T-helper 2 cell treated with Interferon-gamma antibody and Interleukin-4, amounts not matched to agents 5 μg/mL and 100 μg/mL, for 36 hours (primary cell): ENCODE results near the gene LTBP3.

Experiments used
- DNase-seq: peaks from one replicate; pipeline ENCODE4 v3.0.0; 2021; ENCODE audit warnings: low spot score
- H3K27ac Mint-ChIP-seq: one replicate; pipeline ENCODE4 v1.8.0; 2021; ENCODE audit warnings: mild to moderate bottlenecking, mixed read lengths
- H3K27me3 Mint-ChIP-seq: one replicate; pipeline ENCODE4 v1.8.0; 2021; ENCODE audit warnings: low read depth, mixed read lengths
- H3K36me3 Mint-ChIP-seq: one replicate; pipeline ENCODE4 v1.8.0; 2021; ENCODE audit warnings: low read depth, mixed read lengths
- H3K4me1 Mint-ChIP-seq: one replicate; pipeline ENCODE4 v1.8.0; 2021; ENCODE audit warnings: low read depth, mixed read lengths
- H3K4me3 Mint-ChIP-seq: one replicate; pipeline ENCODE4 v1.8.0; 2022; ENCODE audit warnings: mild to moderate bottlenecking, moderate library complexity, mixed read lengths
- H3K9me3 Mint-ChIP-seq: one replicate; pipeline ENCODE4 v1.8.0; 2021; ENCODE audit warnings: mixed read lengths

The LTBP3 gene

DNA sequence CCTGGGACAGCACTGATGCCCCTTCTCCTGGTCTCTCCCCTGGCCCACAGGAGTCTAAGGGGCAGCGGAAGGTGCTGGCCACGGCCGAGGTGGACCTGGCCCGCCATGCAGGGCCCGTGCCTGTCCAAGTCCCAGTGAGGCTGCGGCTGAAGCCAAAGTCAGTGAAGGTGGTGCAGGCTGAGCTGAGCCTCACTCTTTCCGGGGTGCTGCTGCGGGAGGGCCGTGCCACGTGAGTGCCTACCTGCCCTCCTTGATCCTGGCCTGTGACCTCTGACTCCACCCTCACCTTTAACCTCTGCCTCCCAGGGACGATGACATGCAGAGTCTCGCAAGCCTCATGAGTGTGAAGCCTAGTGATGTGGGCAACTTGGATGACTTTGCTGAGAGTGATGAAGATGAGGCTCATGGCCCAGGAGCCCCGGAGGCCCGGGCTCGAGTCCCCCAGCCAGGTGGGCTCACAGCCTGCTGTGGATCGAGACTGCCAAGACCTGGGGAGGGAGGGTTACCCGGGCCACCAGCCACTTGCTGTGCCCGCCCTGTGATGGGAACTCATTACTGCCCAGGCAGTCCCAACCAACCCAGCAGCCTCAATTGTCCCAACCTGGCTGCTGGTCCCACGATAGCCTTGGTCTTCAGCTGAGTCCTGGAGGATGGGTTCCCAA is 22.0 kb upstream of the LTBP3 start:
- Mint-ChIP-seq H3K27me3 (no peaks in the 10 kb centered on the region), H3K9me3 (no peaks in the 10 kb centered on the region), H3K36me3 (peaks cover 40% of the 10 kb centered on the region), H3K27ac (peak overlapping the region; percentile 4), H3K4me3 (no peak overlapping the region), H3K4me1 (peaks cover 19% of the 10 kb centered on the region)
- DNase-seq, result no peak

GRCh38 chr11:65579291-65579690 is 21.1 kb upstream of the LTBP3 start:
- Mint-ChIP-seq H3K27ac (peak overlapping the region; percentile 10), H3K4me1 (peaks cover 21% of the 10 kb centered on the region), H3K4me3 (peak overlapping the region; percentile 32), H3K9me3 (no peaks in the 10 kb centered on the region), H3K27me3 (no peaks in the 10 kb centered on the region), H3K36me3 (peaks cover 36% of the 10 kb centered on the region)
- DNase-seq, result no peak

GRCh38 chr11:65578667-65579066 is 20.5 kb upstream of the LTBP3 start:
- peak overlapping the region; percentile 85 for H3K4me3 Mint-ChIP-seq
- peaks cover 25% of the 10 kb centered on the region for H3K4me1 Mint-ChIP-seq
- peaks cover 35% of the 10 kb centered on the region for H3K36me3 Mint-ChIP-seq
- H3K27me3 Mint-ChIP-seq, result no peaks in the 10 kb centered on the region
- DNase-seq, result no peak
- H3K27ac Mint-ChIP-seq, result peak overlapping the region; percentile 32
- no peaks in the 10 kb centered on the region for H3K9me3 Mint-ChIP-seq

DNA sequence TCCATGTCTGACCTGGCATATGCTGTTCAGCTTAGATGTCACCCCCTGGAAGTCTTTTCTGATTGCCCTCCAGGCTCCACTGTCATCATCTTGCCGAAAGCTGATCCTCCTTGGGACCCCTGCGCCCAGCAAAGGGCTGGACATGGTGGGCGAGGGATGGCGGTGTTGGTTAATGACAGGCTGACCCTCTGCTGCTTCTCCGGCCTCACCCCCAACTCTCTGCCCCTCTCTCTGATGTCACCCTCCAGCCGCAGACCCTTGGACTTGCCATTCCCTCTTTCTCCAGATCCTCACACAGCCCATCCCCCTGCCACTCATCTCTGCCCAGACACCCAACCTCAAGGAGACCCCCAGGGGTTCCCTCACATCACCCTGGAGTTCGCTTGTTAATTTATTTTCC is 20.0 kb upstream of the LTBP3 start:
- Mint-ChIP-seq H3K27ac (peak overlapping the region; percentile 63), H3K27me3 (no peaks in the 10 kb centered on the region), H3K9me3 (no peaks in the 10 kb centered on the region), H3K4me3 (peak overlapping the region; percentile 85), H3K36me3 (peaks cover 35% of the 10 kb centered on the region), H3K4me1 (peaks cover 26% of the 10 kb centered on the region)
- DNase-seq, result no peak

- no peak for DNase-seq
- Mint-ChIP-seq H3K27ac (peak overlapping the region; percentile 63), H3K27me3 (no peaks in the 10 kb centered on the region), H3K9me3 (no peaks in the 10 kb centered on the region), H3K4me3 (peak overlapping the region; percentile 85), H3K4me1 (peaks cover 28% of the 10 kb centered on the region), H3K36me3 (peaks cover 35% of the 10 kb centered on the region)
Measured at GRCh38 chr11:65577756-65578109, 19.6 kb upstream of the LTBP3 start.

GRCh38 chr11:65576867-65577755 is 19.0 kb upstream of the LTBP3 start:
- peaks cover 33% of the 10 kb centered on the region for H3K36me3 Mint-ChIP-seq
- no peaks in the 10 kb centered on the region for H3K27me3 Mint-ChIP-seq
- H3K4me3 Mint-ChIP-seq, result peak overlapping the region; percentile 85
- no peak for DNase-seq
- H3K4me1 Mint-ChIP-seq, result peaks cover 30% of the 10 kb centered on the region
- no peaks in the 10 kb centered on the region for H3K9me3 Mint-ChIP-seq
- peak overlapping the region; percentile 71 for H3K27ac Mint-ChIP-seq

- H3K4me3 Mint-ChIP-seq, result peak overlapping the region; percentile 85
- H3K4me1 Mint-ChIP-seq, result peaks cover 37% of the 10 kb centered on the region
- no peaks in the 10 kb centered on the region for H3K27me3 Mint-ChIP-seq
- peak overlapping the region; percentile 71 for H3K27ac Mint-ChIP-seq
- no peak for DNase-seq
- peaks cover 32% of the 10 kb centered on the region for H3K36me3 Mint-ChIP-seq
- no peaks in the 10 kb centered on the region for H3K9me3 Mint-ChIP-seq
Measured at GRCh38 chr11:65576232-65576866, 18.2 kb upstream of the LTBP3 start.

GRCh38 chr11:65575568-65576231 is 17.5 kb upstream of the LTBP3 start, which contains the start of gene EHBP1L1:
EHBP1L1 (plus strand) TSS chr11:65576053; CDS start chr11:65576303, 250 bp downstream.
- Mint-ChIP-seq H3K4me1 (peaks cover 43% of the 10 kb centered on the region), H3K27ac (peak within 1 kb of the TSS; percentile 96), H3K36me3 (peaks cover 30% of the 10 kb centered on the region), H3K9me3 (no peaks in the 10 kb centered on the region), H3K27me3 (no peaks in the 10 kb centered on the region), H3K4me3 (peak within 1 kb of the TSS; percentile 96)
- peak; percentile 85 for DNase-seq

- Mint-ChIP-seq H3K36me3 (peaks cover 29% of the 10 kb centered on the region), H3K27me3 (no peaks in the 10 kb centered on the region), H3K27ac (peak overlapping the region; percentile 96), H3K4me1 (peaks cover 45% of the 10 kb centered on the region), H3K9me3 (no peaks in the 10 kb centered on the region), H3K4me3 (peak overlapping the region; percentile 96)
- no peak for DNase-seq
Measured at GRCh38 chr11:65574811-65575567, 16.8 kb upstream of the LTBP3 start.

- peak; percentile 96 for DNase-seq
- peaks cover 26% of the 10 kb centered on the region for H3K36me3 Mint-ChIP-seq
- peaks cover 48% of the 10 kb centered on the region for H3K4me1 Mint-ChIP-seq
- no peaks in the 10 kb centered on the region for H3K27me3 Mint-ChIP-seq
- H3K27ac Mint-ChIP-seq, result peak overlapping the region; percentile 96
- no peaks in the 10 kb centered on the region for H3K9me3 Mint-ChIP-seq
- peak overlapping the region; percentile 96 for H3K4me3 Mint-ChIP-seq
Measured at GRCh38 chr11:65574109-65574810, 16.1 kb upstream of the LTBP3 start.

DNA sequence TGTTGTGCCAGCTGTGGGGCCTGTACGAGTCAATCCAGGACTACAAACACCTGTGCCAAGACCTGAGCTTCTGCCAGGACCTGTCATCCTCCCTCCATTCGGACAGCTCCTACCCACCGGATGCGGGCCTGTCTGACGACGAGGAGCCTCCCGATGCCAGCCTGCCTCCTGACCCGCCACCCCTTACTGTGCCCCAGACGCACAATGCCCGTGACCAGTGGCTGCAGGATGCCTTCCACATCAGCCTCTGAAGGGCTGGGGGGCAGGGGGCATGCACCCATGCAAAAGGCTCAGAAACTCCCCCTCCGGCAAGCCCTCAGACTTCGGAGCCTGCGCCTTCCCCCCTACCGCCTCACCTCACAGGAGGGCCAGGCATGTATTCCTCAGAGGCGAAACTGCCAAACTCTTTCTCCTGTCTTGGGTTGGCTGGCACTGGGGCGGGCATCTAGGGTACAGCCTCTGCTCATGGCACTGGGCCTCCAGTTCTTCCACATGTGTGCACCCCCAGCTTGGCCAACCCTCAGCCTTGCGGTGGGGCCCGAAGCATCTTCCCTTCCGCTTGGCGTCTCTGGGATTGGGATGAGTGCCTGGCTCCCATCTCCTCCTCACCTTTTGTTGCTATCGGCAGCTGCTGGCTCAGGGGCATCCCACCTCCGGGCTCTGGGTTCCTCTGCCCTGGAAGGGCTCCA is 15.4 kb upstream of the LTBP3 start:
- Mint-ChIP-seq H3K36me3 (peaks cover 24% of the 10 kb centered on the region), H3K27me3 (no peaks in the 10 kb centered on the region), H3K9me3 (no peaks in the 10 kb centered on the region), H3K4me3 (peak overlapping the region; percentile 86), H3K27ac (peak overlapping the region; percentile 90), H3K4me1 (peaks cover 51% of the 10 kb centered on the region)
- no peak for DNase-seq

- Mint-ChIP-seq H3K36me3 (peaks cover 24% of the 10 kb centered on the region), H3K4me1 (peaks cover 47% of the 10 kb centered on the region), H3K27ac (peak within 1 kb of the TSS; percentile 93), H3K4me3 (peak within 1 kb of the TSS; percentile 100), H3K27me3 (no peaks in the 10 kb centered on the region), H3K9me3 (no peaks in the 10 kb centered on the region)
- DNase-seq, result peak; percentile 88
Measured at GRCh38 chr11:65572356-65573051, 14.3 kb upstream of the LTBP3 start, which contains the start of gene FAM89B. FAM89B (plus strand) TSS chr11:65572538; CDS start chr11:65572670, 132 bp downstream.
